GM18507 (cell line): ENCODE measurements around the gene MED13L.

Source experiments
- DNase-seq: peaks from one replicate; pipeline ENCODE4 v3.0.0; 2011; ENCODE audit warnings: low read depth; ENCODE audit not compliant: insufficient read length; ENCODE audit errors: extremely low spot score
- FAIRE-seq: peaks from 2 replicates; lab custom pipeline; 2011; peaks lifted over from hg19 to GRCh38; lab: Jason Lieb, UNC

The MED13L gene

GRCh38 chr12:116080415-116080814 lies 197.1 kb downstream of the MED13L start:
- DNase-seq (no peak), FAIRE-seq (no peak)

DNA sequence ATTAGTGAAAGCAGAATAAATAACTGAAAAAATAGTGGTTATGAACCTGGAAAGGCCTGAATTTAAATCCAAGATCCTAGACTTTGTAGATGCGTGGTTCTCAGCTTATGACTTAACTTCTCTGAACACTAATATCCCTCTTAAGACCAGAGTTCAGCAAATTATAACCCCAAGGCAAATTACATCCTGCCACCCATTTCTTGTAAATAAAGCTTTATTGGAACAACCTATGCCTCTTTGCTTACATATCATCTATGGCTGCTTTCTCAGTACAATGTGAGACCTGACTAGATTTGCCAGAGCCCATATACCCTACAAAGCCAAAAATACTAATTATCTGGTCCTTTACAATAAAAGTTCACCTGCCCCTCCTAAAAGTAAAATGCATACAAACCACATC lies 199.1 kb downstream of the MED13L start:
- DNase-seq (no peak), FAIRE-seq (no peak)

DNA sequence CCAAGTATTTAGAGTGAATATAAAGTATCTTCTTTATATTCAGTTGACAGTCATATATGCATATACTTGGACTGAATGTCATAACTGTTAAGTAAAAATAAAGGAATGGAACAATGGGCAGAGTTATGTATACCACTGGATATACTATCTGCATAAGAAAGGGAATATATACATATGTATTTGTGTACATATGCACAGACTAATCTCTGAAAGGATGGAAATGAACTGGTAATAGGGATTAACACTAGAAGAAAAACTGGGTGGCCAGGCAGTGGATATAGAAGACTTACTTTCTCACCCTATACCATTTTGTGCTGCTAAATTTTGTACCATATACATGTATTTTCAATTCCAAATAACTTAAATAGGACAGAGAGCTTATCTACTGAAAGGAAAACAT lies 200.1 kb downstream of the MED13L start:
- no peak for FAIRE-seq
- DNase-seq = no peak

- DNase-seq (no peak), FAIRE-seq (no peak)
These were observed 201.1 kb downstream of the MED13L start for GRCh38 chr12:116076399-116076798.

DNA sequence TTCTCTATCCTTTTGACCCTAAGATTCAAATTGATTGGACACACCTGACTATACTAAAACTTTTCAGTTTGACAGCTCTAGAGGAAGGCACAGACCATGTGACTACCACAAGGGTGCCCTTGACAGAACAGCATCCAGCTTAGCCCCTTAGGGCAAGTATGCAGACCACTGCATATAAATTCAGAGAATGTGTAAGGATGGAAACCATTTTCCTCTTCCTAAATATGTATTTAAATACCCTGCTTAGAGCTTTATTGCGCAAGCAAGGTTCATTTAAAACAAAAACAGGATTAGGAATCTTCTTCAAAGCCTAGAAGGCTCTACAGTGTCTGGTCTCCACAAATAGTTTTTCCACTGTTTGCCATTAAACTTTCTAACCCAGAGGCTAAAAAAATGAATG lies 202.8 kb downstream of the MED13L start:
- FAIRE-seq (no peak), DNase-seq (no peak)

GRCh38 chr12:116071555-116072230 lies 205.8 kb downstream of the MED13L start:
- DNase-seq = no peak
- no peak for FAIRE-seq

GRCh38 chr12:116070444-116070843 lies 207.0 kb downstream of the MED13L start:
- DNase-seq = no peak
- FAIRE-seq = no peak

DNA sequence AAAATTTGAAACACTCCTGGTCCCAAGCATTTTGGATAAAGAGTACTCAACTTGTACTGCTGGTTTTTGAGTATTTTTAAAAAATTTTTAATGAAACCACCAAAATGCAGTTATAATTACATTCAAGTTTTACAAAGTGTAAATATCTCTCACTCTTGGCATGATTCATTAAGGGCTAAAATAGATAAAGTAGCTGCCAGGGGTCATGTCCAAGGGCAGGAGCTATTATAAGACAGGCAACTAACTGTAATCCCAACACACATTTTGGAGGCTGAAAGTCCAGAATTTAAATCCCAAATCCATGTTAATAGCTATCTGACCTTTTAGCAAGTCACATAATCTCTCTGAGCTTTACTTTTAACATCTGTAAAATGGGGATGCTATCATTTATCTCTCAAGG lies 207.6 kb downstream of the MED13L start:
- DNase-seq = no peak
- no peak for FAIRE-seq

DNA sequence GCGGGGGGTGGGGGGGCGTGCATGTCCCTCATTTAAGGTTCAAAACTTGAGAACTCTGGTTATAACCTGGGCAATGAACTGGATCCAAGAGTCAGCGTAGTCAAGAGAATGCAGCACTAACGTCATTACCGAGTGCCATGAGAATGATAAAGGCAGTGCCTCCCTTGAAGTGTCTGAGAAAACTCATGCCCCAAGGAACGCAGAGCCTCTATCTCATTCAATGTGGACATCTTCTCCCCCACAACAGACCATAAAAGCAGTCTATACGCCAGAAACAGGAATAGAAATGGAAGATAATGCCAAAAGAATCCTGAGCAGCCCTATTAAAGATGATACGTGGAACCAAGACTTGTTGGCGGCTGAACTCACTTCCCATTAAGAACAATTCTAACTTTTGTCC lies 208.6 kb downstream of the MED13L start:
- FAIRE-seq (no peak), DNase-seq (no peak)

- DNase-seq (no peak), FAIRE-seq (no peak)
These were observed 209.1 kb downstream of the MED13L start for GRCh38 chr12:116068371-116068770.

GRCh38 chr12:116067892-116068291 lies 209.6 kb downstream of the MED13L start:
- FAIRE-seq = no peak

DNA sequence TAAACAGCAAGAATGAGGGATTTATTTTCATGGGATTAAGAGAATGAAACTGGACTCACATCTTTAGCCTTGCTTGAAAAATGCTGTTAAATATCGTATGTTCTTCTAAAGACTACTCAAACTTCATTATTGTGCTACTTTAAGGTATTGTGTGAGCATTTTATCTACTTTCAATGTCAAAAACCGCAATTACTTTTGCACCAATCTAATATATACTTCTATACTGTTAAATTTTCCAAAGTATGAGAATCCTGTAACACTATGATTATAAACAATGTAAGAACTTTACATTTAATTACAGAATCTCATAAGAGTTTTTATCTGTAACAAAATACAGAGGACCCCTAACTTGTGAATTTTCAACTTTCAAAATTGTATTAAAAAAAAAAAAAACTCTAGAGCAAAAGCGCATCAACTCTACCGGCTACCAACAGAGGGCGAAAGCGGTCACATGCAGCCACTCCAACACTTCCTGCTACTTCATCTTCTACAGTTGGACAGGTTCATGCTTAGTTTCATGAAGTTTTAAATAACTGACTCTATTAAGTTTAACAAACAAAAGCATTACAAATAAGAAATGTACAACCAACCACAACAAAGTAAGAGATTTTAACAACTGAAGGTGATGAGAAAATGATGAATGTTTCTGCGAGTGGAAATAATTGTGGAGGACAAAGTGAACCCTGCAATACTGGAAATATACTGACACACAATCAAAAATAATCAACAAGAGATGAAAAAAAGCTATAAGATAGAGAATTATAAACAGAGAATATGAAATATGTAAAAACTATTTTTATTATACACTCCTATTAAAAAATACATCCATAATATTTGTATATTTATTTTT lies 210.9 kb downstream of the MED13L start:
- FAIRE-seq (peak; percentile 76), DNase-seq (peak; percentile 4)

More at GRCh38 chr12:116067892-116068291, 209.6 kb downstream of the MED13L start:
- DNase-seq = no peak

GRCh38 chr12:116065606-116066005 lies 211.9 kb downstream of the MED13L start:
- no peak for DNase-seq
- FAIRE-seq = no peak

DNA sequence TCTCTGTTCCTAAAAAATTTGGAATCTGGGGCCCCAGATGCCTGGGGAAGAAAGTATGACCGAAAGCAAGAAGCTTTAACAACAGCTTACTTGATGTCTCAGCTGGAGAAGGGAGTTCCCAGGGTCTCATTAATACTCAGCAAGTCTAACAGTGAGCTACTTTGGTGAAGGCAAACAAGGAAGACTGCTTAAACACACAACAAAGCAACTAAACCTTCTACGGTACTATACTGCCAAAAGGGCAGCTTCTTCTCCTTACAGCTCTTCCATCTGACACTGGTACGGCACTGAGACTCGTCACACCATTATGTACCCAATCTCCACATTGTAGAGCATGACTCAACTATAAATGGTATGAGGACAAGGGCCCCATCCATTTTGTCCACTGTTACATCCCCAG lies 213.0 kb downstream of the MED13L start:
- DNase-seq (no peak), FAIRE-seq (no peak)

GRCh38 chr12:116062698-116063097 lies 214.8 kb downstream of the MED13L start:
- no peak for FAIRE-seq
- no peak for DNase-seq

DNA sequence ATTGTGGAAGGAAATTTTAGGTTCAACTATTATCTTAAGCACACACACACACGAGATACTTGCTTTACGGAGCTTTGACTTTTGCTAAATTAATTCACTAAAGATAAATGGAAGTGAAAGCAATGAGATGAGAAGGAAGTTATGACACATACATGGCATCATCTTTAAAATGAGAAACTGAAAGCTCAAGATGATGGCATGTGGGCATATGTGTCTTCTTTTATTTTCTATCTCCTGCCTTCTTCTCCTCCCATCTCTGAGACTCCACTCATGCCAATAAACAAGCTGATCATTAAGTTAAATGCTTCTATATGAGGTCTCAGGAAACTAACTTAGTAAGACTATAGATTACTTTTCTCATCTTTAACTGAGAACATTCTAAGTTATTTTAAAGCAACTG lies 216.7 kb downstream of the MED13L start:
- peak; percentile 79 for FAIRE-seq
- DNase-seq = peak; percentile 18

DNA sequence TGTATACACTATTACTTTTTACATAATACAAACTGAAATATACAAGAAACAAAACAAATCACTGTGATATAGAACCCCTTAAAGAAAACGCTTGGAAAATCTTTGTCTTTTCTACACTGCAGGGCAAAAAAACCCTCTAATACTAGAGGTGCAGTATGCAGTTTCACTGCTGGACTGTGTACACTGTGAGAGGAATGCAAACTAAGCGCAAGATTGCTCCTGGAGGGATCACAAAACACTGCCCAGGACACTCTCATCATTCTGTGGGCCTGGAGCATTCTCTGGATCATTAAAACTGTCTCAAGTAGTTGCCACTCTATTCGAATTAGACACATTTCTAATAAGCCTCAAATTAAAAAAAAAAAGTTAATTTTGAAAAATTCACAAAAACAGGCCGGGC lies 217.6 kb downstream of the MED13L start:
- no peak for FAIRE-seq
- no peak for DNase-seq

- DNase-seq = no peak
- FAIRE-seq = no peak
These were observed 218.9 kb downstream of the MED13L start for GRCh38 chr12:116058574-116058973.

- FAIRE-seq (no peak), DNase-seq (no peak)
These were observed 220.1 kb downstream of the MED13L start for GRCh38 chr12:116057356-116057755.

GRCh38 chr12:116055895-116056607 lies 221.4 kb downstream of the MED13L start:
- DNase-seq (no peak), FAIRE-seq (no peak)
